MM.1S (cell line): ENCODE results near the gene EMC8.
"Not testable (repeated sequence)": the region's sequence is repeated elsewhere in the genome, so short reads cannot be mapped to it uniquely, and the experiment has no call there.

Experiments
- DNase-seq: peaks from one replicate; pipeline ENCODE4 v3.0.0-alpha.2; 2015
- H2AFZ ChIP-seq: fragments of 300-600 bp; sonication (generic); 2 replicates; pipeline ENCODE4 v1.6.0; 2016; ENCODE audit warnings: antibody characterized with exemption, low read length
- H3F3A ChIP-seq: fragments of 300-600 bp; sonication (generic); 2 replicates; pipeline ENCODE4 v1.6.1; 2016; ENCODE audit warnings: mild to moderate bottlenecking, antibody characterized with exemption, low read length, moderate library complexity, mixed read lengths; ENCODE audit not compliant: insufficient read depth
- H3K27ac ChIP-seq: fragments of 300-600 bp; sonication (generic); 2 replicates; pipeline ENCODE4 v1.5.1; 2016; ENCODE audit warnings: mild to moderate bottlenecking, low read length
- H3K27me3 ChIP-seq: fragments of 300-600 bp; sonication (generic); replicated peaks from 2 replicates; pipeline ENCODE4 v1.6.0; 2016; ENCODE audit warnings: low read length; ENCODE audit not compliant: insufficient read depth
- H3K36me3 ChIP-seq: fragments of 300-600 bp; sonication (generic); replicated peaks from 2 replicates; pipeline ENCODE4 v1.6.1; 2016; ENCODE audit warnings: mild to moderate bottlenecking, low read length, mixed read lengths; ENCODE audit not compliant: insufficient read depth
- H3K4me1 ChIP-seq: fragments of 300-600 bp; sonication (generic); 2 replicates; pipeline ENCODE4 v1.6.1; 2016; ENCODE audit warnings: low read length, mixed read lengths
- H3K4me2 ChIP-seq: fragments of 300-600 bp; sonication (generic); 2 replicates; pipeline ENCODE4 v1.6.0; 2016; ENCODE audit warnings: low read depth, low read length
- H3K4me3 ChIP-seq: fragments of 300-600 bp; sonication (generic); 2 replicates; pipeline ENCODE4 v1.5.1; 2016; ENCODE audit warnings: low read length, mixed read lengths
- H3K79me2 ChIP-seq: fragments of 300-600 bp; sonication (generic); 2 replicates; pipeline ENCODE4 v1.6.1; 2016; ENCODE audit warnings: mixed run types, low read length, mixed read lengths
- H3K9ac ChIP-seq: fragments of 300-600 bp; sonication (generic); 2 replicates; pipeline ENCODE4 v1.6.1; 2016; ENCODE audit warnings: low read length, mixed read lengths
- H3K9me2 ChIP-seq: fragments of 300-600 bp; sonication (generic); replicated peaks from 2 replicates; pipeline ENCODE4 v1.6.1; 2016; ENCODE audit warnings: mild to moderate bottlenecking, low read length, mixed read lengths; ENCODE audit not compliant: insufficient read depth
- H3K9me3 ChIP-seq: fragments of 300-600 bp; sonication (generic); replicated peaks from 2 replicates; pipeline ENCODE4 v1.6.1; 2016; ENCODE audit warnings: mild to moderate bottlenecking, low read length, mixed read lengths; ENCODE audit not compliant: insufficient read depth
- H4K20me1 ChIP-seq: fragments of 300-600 bp; sonication (generic); 2 replicates; pipeline ENCODE4 v1.6.1; 2016; ENCODE audit warnings: mild to moderate bottlenecking, low read length, moderate library complexity, mixed read lengths; ENCODE audit not compliant: insufficient read depth
- CTCF ChIP-seq: fragments of 300-600 bp; sonication (generic); IDR thresholded peaks from 2 replicates; pipeline ENCODE4 v1.5.1; 2016; ENCODE audit warnings: antibody characterized with exemption, low read length, mixed read lengths
- EZH2 ChIP-seq: fragments of 300-600 bp; sonication (generic); optimal IDR thresholded peaks from 2 replicates; pipeline ENCODE3; 2017; ENCODE audit warnings: low read depth, mild to moderate bottlenecking, antibody characterized with exemption, low read length, mixed read lengths
- EZH2phosphoT487 ChIP-seq: fragments of 300-600 bp; sonication (generic); IDR thresholded peaks from 2 replicates; pipeline ENCODE4 v1.6.1; 2018; ENCODE audit warnings: antibody characterized with exemption, low read length

The EMC8 gene

DNA sequence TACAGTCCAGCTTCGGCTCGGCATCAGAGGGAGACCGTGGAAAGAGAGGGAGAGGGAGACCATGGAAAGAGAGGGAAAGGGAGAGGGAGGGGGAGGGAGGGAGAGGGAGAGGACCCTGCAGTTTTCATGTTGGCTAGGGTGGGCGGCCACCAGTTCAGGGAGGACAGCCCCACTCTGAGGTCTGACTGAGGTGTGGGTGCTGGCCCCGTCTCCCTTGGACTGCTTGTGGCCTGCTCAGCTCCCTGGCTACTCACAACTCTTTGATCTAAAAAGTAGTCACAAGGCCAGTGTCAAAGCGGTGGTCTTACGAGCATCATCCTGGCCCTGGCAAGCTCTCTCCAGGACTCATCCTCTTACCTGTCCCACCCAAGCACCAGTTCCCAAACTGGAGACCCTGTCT is 9.6 kb upstream of the EMC8 start:
- TF ChIP-seq CTCF (no peak), EZH2phosphoT487 (no peak), EZH2 (no peak)
- Histone ChIP-seq H3K9me3 (no peaks in the 10 kb centered on the region), H3K9ac (no peak overlapping the region), H4K20me1 (no peaks in the 10 kb centered on the region), H2AFZ (no peak overlapping the region), H3F3A (no peaks in the 10 kb centered on the region), H3K4me2 (no peak overlapping the region), H3K79me2 (no peaks in the 10 kb centered on the region), H3K4me3 (no peak overlapping the region), H3K27ac (no peak overlapping the region), H3K9me2 (no peaks in the 10 kb centered on the region), H3K27me3 (peaks cover 19% of the 10 kb centered on the region), H3K36me3 (no peaks in the 10 kb centered on the region), H3K4me1 (no peaks in the 10 kb centered on the region)
- DNase-seq, result no peak

DNA sequence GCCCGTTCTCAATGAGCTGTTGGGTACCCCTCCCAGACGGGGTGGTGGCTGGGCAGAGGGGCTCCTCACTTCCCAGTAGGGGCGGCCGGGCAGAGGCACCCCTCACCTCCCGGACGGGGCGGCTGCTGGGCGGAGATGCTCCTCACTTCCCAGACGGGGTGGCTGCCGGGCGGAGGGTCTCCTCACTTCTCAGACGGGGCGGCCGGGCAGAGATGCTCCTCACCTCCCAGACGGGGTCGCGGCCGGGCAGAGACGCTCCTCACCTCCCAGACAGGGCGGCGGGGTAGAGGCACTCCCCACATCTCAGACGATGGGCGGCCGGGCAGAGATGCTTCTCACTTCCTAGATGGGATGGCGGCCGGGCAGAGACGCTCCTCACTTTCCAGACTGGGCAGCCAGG is 8.8 kb upstream of the EMC8 start:
- H3K79me2 ChIP-seq, DNase-seq, H3K27ac ChIP-seq, H3K9ac ChIP-seq, H3K9me3 ChIP-seq, H3K4me1 ChIP-seq, H2AFZ ChIP-seq, H3K4me3 ChIP-seq, H3K36me3 ChIP-seq, H3K9me2 ChIP-seq, H4K20me1 ChIP-seq, H3F3A ChIP-seq, H3K4me2 ChIP-seq: not testable (repeated sequence)
- H3K27me3 ChIP-seq, result peaks cover 12% of the 10 kb centered on the region

DNA sequence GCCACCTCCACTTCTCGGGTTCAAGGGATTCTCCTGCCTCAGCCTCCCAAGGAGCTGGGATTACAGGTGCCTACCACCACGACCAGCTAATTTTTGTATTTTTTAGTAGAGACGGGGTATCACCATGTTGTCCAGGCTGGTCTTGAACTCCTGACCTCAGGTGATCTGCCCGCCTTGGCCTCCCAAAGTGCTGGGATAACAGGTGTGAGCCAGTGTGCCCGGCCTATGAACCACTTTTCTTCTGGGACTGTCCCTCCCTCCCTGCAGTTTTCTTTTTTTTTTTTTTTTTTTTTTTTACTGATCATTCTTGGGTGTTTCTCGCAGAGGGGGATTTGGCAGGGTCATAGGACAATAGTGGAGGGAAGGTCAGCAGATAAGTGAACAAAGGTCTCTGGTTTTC is 8.0 kb upstream of the EMC8 start:
- H4K20me1 ChIP-seq, DNase-seq, H3K79me2 ChIP-seq, H3K4me1 ChIP-seq, H3K4me2 ChIP-seq, H3K9me3 ChIP-seq, H2AFZ ChIP-seq, H3K4me3 ChIP-seq, H3K27ac ChIP-seq, H3F3A ChIP-seq, H3K9ac ChIP-seq, H3K27me3 ChIP-seq, H3K9me2 ChIP-seq, H3K36me3 ChIP-seq: not testable (repeated sequence)

- no peak for DNase-seq
- H3K4me3 ChIP-seq, result no peak overlapping the region
- H3K9ac ChIP-seq, result no peak overlapping the region
- no peaks in the 10 kb centered on the region for H3K9me2 ChIP-seq
- no peak overlapping the region for H3K4me2 ChIP-seq
- peaks cover 2% of the 10 kb centered on the region for H3K27me3 ChIP-seq
- H3K9me3 ChIP-seq, result no peaks in the 10 kb centered on the region
- no peak for TF ChIP-seq EZH2phosphoT487
- TF ChIP-seq EZH2, result no peak
- TF ChIP-seq CTCF, result no peak
- H3K36me3 ChIP-seq, result no peaks in the 10 kb centered on the region
- H3F3A ChIP-seq, result no peaks in the 10 kb centered on the region
- no peaks in the 10 kb centered on the region for H3K4me1 ChIP-seq
- no peak overlapping the region for H2AFZ ChIP-seq
- no peak overlapping the region for H3K27ac ChIP-seq
- peaks cover 7% of the 10 kb centered on the region for H3K79me2 ChIP-seq
- no peaks in the 10 kb centered on the region for H4K20me1 ChIP-seq
These were observed 7.2 kb upstream of the EMC8 start for GRCh38 chr16:85806539-85806938.
